MM.1S (cell line): Measurements from ENCODE around the gene PPP2R2D.

Experiments used
- EZH2 ChIP-seq: fragments of 300-600 bp; sonication (generic); optimal IDR thresholded peaks from 2 replicates; pipeline ENCODE3; 2017; ENCODE audit warnings: low read depth, mild to moderate bottlenecking, antibody characterized with exemption, low read length, mixed read lengths
- TF ChIP-seq, protein P1 (sequence below): fragments of 300-600 bp; sonication (generic); IDR thresholded peaks from 2 replicates; pipeline ENCODE4 v1.5.1; 2016; ENCODE audit warnings: antibody characterized with exemption, low read length, mixed read lengths

- TF ChIP-seq, protein P1, sequence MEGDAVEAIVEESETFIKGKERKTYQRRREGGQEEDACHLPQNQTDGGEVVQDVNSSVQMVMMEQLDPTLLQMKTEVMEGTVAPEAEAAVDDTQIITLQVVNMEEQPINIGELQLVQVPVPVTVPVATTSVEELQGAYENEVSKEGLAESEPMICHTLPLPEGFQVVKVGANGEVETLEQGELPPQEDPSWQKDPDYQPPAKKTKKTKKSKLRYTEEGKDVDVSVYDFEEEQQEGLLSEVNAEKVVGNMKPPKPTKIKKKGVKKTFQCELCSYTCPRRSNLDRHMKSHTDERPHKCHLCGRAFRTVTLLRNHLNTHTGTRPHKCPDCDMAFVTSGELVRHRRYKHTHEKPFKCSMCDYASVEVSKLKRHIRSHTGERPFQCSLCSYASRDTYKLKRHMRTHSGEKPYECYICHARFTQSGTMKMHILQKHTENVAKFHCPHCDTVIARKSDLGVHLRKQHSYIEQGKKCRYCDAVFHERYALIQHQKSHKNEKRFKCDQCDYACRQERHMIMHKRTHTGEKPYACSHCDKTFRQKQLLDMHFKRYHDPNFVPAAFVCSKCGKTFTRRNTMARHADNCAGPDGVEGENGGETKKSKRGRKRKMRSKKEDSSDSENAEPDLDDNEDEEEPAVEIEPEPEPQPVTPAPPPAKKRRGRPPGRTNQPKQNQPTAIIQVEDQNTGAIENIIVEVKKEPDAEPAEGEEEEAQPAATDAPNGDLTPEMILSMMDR = no peak
- no peak for TF ChIP-seq EZH2
These were observed 9.1 kb downstream of the PPP2R2D start for GRCh38 chr10:131909929-131910328.
